Measurements from ENCODE around the gene USP16. TPM values are rescaled to one million over a fixed set of nuclear protein-coding genes. Genes with fewer than 3 reads are reported as not detected.
"Not testable (repeated sequence)": the region's sequence is repeated elsewhere in the genome, so short reads cannot be mapped to it uniquely, and the experiment has no call there.

USP16 gene
- total RNA-seq, 2 donors from 2014 or later = 33.3 to 34.2 TPM

GRCh38 chr21:29007135-29007534 is 17.3 kb upstream of the USP16 start:
- Histone ChIP-seq H3K9me3 (no peaks in the 10 kb centered on the region), H3K9ac (ENCODE audit: low read depth in 2 of 2, low read length in 2 of 2) (no peak overlapping the region), H3K4me3 (no peak overlapping the region), H3K27me3 (no peaks in the 10 kb centered on the region), H3K27ac (no peak overlapping the region), H3K4me1 (no peaks in the 10 kb centered on the region), H3K36me3 (no peaks in the 10 kb centered on the region)
- no peak for DNase-seq
- intact Hi-C loops (cut with DNase I) = no loop called here
- TF ChIP-seq, protein P1, sequence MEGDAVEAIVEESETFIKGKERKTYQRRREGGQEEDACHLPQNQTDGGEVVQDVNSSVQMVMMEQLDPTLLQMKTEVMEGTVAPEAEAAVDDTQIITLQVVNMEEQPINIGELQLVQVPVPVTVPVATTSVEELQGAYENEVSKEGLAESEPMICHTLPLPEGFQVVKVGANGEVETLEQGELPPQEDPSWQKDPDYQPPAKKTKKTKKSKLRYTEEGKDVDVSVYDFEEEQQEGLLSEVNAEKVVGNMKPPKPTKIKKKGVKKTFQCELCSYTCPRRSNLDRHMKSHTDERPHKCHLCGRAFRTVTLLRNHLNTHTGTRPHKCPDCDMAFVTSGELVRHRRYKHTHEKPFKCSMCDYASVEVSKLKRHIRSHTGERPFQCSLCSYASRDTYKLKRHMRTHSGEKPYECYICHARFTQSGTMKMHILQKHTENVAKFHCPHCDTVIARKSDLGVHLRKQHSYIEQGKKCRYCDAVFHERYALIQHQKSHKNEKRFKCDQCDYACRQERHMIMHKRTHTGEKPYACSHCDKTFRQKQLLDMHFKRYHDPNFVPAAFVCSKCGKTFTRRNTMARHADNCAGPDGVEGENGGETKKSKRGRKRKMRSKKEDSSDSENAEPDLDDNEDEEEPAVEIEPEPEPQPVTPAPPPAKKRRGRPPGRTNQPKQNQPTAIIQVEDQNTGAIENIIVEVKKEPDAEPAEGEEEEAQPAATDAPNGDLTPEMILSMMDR (IDR thresholded peaks at IDR 0.05) = no peak

GRCh38 chr21:29007810-29008209 is 16.7 kb upstream of the USP16 start:
- Histone ChIP-seq H3K27ac (no peak overlapping the region), H3K36me3 (no peaks in the 10 kb centered on the region), H3K9me3 (no peaks in the 10 kb centered on the region), H3K27me3 (no peaks in the 10 kb centered on the region), H3K4me3 (no peak overlapping the region), H3K4me1 (no peaks in the 10 kb centered on the region), H3K9ac (ENCODE audit: low read depth in 2 of 2, low read length in 2 of 2) (no peak overlapping the region)
- TF ChIP-seq, protein P1 (IDR thresholded peaks at IDR 0.05) = no peak
- intact Hi-C loops (cut with DNase I) = no loop called here
- DNase-seq = no peak

- no peaks in the 10 kb centered on the region for H3K9me3 ChIP-seq
- no peak for DNase-seq
- intact Hi-C loops (cut with DNase I) = no loop called here
These were observed 16.1 kb upstream of the USP16 start for GRCh38 chr21:29008367-29008766.

GRCh38 chr21:29011236-29011635 is 13.2 kb upstream of the USP16 start:
- H3K9me3 ChIP-seq = not testable (repeated sequence)

More at GRCh38 chr21:29008367-29008766, 16.1 kb upstream of the USP16 start:
- H3K27me3 ChIP-seq = no peaks in the 10 kb centered on the region
- no peaks in the 10 kb centered on the region for H3K36me3 ChIP-seq
- no peaks in the 10 kb centered on the region for H3K4me1 ChIP-seq
- no peak overlapping the region for H3K27ac ChIP-seq
- no peak overlapping the region for H3K9ac ChIP-seq (ENCODE audit: low read depth in 2 of 2, low read length in 2 of 2)
- TF ChIP-seq, protein P1 (IDR thresholded peaks at IDR 0.05) = no peak
- H3K4me3 ChIP-seq = no peak overlapping the region

DNA sequence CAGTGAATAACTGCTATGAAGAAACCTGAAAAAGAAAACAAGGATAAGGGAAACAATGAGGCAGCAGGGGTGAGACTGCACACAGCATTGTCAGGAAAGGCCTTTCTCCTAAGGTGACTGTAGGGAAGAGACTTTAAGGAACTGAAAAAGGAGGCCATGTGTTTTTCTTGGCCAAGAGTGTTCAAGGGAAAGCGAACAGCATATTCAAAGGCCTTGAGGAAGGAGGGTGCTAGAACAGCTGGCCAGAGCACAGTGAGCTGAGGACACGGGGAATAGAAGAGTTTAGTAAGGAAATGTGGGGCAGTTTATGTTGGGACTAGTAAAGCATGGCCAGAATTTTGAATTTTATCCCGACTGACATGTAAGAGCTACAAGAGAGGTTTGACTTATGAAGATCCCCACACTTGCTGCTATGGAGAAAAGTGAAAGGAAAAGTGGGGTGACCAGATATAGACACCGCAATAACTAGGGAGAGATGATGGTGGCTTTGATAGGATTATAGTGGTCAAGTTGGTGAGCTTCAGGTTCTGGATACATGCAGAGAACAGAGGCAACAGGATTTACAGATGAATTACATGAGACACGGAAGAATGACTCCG is 6.7 kb upstream of the USP16 start:
- H3K27me3 ChIP-seq = no peaks in the 10 kb centered on the region
- no peaks in the 10 kb centered on the region for H3K9me3 ChIP-seq
- intact Hi-C loops (cut with DNase I) = no loop called here
- H3K36me3 ChIP-seq = no peaks in the 10 kb centered on the region
- no peaks in the 10 kb centered on the region for H3K4me1 ChIP-seq
- no peak for DNase-seq
- H3K27ac ChIP-seq = no peak overlapping the region
- H3K9ac ChIP-seq (ENCODE audit: low read depth in 2 of 2, low read length in 2 of 2) = no peak overlapping the region
- H3K4me3 ChIP-seq = no peak overlapping the region
- TF ChIP-seq, protein P1 (IDR thresholded peaks at IDR 0.05) = no peak

More at GRCh38 chr21:29011236-29011635, 13.2 kb upstream of the USP16 start:
- H3K36me3 ChIP-seq; H3K4me1 ChIP-seq; H3K27ac ChIP-seq; H3K27me3 ChIP-seq; H3K9ac ChIP-seq (ENCODE audit: low read depth in 2 of 2, low read length in 2 of 2); intact Hi-C loops (cut with DNase I); H3K4me3 ChIP-seq; DNase-seq: not testable (repeated sequence)

- Histone ChIP-seq H3K27me3 (no peaks in the 10 kb centered on the region), H3K4me3 (peak overlapping the region; percentile 87), H3K9ac (ENCODE audit: low read depth in 2 of 2, low read length in 2 of 2) (peak overlapping the region; percentile 86 to 87), H3K36me3 (no peaks in the 10 kb centered on the region), H3K4me1 (no peaks in the 10 kb centered on the region), H3K27ac (peak overlapping the region; percentile 72), H3K9me3 (no peaks in the 10 kb centered on the region)
- DNase-seq = no peak
- intact Hi-C loops (cut with DNase I) = no loop called here
- TF ChIP-seq, protein P1 (IDR thresholded peaks at IDR 0.05) = no peak
These were observed 5.9 kb upstream of the USP16 start for GRCh38 chr21:29018540-29018939.

All from colonic mucosa (tissue), 4 donors.